ENCODE measurements around the gene MTRF1.
A peak's percentile ranks its signal among the peaks of the same experiment; 100 is the strongest.

The MTRF1 gene

DNA sequence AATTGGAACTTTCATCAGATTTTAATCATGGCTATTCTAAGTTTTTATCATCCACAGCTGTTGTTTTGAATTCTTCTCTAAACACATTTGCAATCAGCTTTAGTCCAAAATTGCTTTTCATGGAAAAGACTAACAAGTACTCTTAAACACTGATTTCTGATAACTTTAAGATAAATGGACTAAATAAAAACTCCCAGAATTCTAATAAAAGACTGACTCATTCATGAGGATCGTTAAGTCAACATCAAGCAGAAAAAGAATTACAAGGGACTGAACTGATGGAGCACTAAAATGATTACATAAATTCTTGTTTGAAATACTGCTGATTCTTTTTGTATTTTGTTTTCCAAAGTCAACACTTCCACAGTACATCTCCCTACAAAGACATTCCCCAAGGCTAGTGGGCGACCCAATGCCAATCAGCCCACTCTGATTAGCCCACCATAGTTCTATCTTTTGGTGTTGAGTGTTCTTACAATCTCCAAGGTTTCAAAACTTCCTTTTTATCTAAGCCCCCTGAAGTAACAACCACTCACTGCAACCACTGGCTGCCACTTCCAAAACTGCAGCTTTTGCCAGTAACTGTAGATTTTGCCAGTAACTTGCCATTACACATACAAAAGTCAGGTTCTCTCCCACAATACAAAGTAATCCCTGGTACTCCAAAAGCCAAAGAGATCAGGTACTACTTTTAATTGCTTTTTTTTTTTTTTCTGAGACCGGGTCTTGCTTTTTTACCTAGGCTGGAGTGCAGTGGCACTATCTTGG is 33.7 kb upstream of the MTRF1 start:
- H3K4me3 ChIP-seq (ENCODE audit: low read depth, low read length): no peak overlapping the region
- TF ChIP-seq, protein P1, sequence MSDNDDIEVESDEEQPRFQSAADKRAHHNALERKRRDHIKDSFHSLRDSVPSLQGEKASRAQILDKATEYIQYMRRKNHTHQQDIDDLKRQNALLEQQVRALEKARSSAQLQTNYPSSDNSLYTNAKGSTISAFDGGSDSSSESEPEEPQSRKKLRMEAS (IDR thresholded peaks at IDR 0.05; ENCODE audit: low read depth, low read length): no peak
- TF ChIP-seq, protein P2, sequence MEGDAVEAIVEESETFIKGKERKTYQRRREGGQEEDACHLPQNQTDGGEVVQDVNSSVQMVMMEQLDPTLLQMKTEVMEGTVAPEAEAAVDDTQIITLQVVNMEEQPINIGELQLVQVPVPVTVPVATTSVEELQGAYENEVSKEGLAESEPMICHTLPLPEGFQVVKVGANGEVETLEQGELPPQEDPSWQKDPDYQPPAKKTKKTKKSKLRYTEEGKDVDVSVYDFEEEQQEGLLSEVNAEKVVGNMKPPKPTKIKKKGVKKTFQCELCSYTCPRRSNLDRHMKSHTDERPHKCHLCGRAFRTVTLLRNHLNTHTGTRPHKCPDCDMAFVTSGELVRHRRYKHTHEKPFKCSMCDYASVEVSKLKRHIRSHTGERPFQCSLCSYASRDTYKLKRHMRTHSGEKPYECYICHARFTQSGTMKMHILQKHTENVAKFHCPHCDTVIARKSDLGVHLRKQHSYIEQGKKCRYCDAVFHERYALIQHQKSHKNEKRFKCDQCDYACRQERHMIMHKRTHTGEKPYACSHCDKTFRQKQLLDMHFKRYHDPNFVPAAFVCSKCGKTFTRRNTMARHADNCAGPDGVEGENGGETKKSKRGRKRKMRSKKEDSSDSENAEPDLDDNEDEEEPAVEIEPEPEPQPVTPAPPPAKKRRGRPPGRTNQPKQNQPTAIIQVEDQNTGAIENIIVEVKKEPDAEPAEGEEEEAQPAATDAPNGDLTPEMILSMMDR (IDR thresholded peaks at IDR 0.05; ENCODE audit: low read depth, low read length): no peak
- TF ChIP-seq MYC (IDR thresholded peaks at IDR 0.05; ENCODE audit: low read depth, low read length) (no peak), POLR2A (IDR thresholded peaks at IDR 0.05; ENCODE audit: extremely low read depth, insufficient read length) (no peak)
- no peak for DNase-seq (ENCODE audit: low read depth)

DNA sequence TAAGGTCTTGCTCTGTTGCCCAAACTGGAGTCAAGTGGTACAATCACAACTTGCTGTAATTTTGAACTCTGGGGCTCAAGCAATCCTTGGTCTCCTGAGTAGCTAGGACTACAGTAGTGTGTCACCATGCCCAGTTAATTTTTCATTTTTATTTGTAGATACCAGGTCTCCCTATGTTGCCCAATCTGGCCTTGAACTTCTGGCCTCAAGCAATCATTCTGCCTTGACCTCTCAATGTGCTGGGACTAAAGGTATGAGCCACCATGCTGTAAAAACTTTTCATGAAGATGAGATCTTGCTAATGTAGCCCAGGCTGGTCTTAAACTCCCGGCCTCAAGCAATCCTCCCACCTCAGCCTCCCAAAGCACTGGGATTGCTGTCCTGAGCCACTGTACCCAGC is 32.6 kb upstream of the MTRF1 start:
- no peak for DNase-seq (ENCODE audit: low read depth)
- H3K4me3 ChIP-seq (ENCODE audit: low read depth, low read length): no peak overlapping the region
- no peak for TF ChIP-seq POLR2A (IDR thresholded peaks at IDR 0.05; ENCODE audit: extremely low read depth, insufficient read length)
- TF ChIP-seq MYC (IDR thresholded peaks at IDR 0.05; ENCODE audit: low read depth, low read length): no peak
- TF ChIP-seq, protein P1 (IDR thresholded peaks at IDR 0.05; ENCODE audit: low read depth, low read length): no peak
- TF ChIP-seq, protein P2 (IDR thresholded peaks at IDR 0.05; ENCODE audit: low read depth, low read length): no peak

DNA sequence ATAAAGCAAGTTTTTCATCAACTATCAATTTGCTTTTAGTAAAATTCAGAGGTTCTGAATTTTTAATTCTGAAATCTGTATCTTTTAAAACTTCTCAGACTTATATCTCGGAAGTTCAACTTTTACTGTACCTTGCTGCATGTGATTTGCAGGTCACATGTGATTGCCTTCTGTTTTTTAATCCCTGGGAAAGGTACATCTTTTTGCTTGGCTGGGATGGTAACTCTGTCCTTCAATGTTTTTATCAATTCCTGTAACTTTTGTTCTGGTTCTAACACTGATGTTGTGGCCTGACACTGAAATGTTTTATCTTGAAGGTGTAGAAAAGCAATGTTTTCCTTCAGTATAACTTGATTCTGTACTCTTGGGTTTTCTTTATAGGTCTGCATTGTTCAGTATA is 31.5 kb upstream of the MTRF1 start:
- no peak overlapping the region for H3K4me3 ChIP-seq (ENCODE audit: low read depth, low read length)
- no peak for TF ChIP-seq POLR2A (IDR thresholded peaks at IDR 0.05; ENCODE audit: extremely low read depth, insufficient read length)
- TF ChIP-seq, protein P2 (IDR thresholded peaks at IDR 0.05; ENCODE audit: low read depth, low read length): no peak
- TF ChIP-seq, protein P1 (IDR thresholded peaks at IDR 0.05; ENCODE audit: low read depth, low read length): no peak
- TF ChIP-seq MYC (IDR thresholded peaks at IDR 0.05; ENCODE audit: low read depth, low read length): no peak
- DNase-seq (ENCODE audit: low read depth): no peak

DNA sequence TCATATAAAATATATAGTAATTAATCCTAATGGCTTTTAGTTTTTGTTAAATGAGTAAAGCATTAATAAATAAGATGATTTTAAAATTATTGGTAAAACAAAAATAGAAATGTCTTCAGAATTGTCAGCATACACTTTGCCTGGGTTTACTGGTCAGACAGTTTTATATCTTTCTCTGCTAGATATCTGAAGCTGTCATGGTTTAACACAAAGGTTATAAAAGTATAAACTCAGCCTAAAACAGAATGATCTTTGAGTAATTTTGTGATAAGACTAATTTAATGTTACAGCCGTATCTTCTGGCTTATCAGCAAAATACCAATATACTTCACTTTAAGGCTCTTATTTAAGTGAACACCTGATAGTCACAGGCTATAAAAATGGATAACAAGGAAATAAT is 29.9 kb upstream of the MTRF1 start:
- no peak overlapping the region for H3K4me3 ChIP-seq (ENCODE audit: low read depth, low read length)
- no peak for TF ChIP-seq POLR2A (IDR thresholded peaks at IDR 0.05; ENCODE audit: extremely low read depth, insufficient read length)
- TF ChIP-seq, protein P2 (IDR thresholded peaks at IDR 0.05; ENCODE audit: low read depth, low read length): no peak
- TF ChIP-seq MYC (IDR thresholded peaks at IDR 0.05; ENCODE audit: low read depth, low read length): no peak
- TF ChIP-seq, protein P1 (IDR thresholded peaks at IDR 0.05; ENCODE audit: low read depth, low read length): no peak
- no peak for DNase-seq (ENCODE audit: low read depth)

DNA sequence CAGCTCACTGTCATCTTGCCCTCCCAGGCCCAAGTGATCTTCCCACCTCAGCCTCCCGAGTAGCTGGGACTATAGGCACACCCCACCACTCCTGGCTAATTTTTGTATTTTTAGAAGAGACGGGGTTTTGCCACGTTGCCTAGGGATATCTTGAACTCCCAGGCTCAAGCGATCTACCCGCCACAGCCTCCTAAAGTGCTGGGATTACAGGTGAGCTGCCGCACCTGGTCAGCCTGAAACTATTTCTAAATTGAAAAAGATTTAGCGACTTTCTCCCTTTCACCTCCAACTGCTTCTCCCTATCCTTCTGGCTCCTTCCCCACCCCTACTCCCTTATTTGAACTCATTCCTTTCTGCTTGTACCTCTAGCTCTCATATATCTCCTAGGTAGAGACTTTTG is 27.9 kb upstream of the MTRF1 start:
- no peak for DNase-seq (ENCODE audit: low read depth)
- no peak overlapping the region for H3K4me3 ChIP-seq (ENCODE audit: low read depth, low read length)
- no peak for TF ChIP-seq MYC (IDR thresholded peaks at IDR 0.05; ENCODE audit: low read depth, low read length)

DNA sequence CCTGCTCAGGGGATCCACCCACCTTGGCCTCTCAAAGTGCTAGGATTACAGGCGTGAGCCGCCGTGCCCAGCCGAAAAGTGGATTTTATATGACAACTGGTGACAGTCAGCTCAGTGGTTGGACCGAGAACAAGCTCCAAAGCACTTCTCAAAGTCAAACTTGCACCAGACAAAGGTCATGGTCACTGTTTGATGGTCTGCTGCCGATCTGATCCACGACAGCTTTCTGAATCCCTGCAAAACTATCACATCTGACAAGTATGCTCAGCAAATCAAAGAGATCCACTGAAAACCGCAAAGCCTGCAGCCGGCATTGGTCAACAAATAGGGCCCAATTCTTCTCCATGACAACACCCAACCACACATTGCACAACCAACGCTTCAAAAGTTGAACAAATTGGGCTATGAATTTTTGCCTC is 26.1 kb upstream of the MTRF1 start:
- no peak overlapping the region for H3K4me3 ChIP-seq (ENCODE audit: low read depth, low read length)
- TF ChIP-seq, protein P2 (IDR thresholded peaks at IDR 0.05; ENCODE audit: low read depth, low read length): no peak
- TF ChIP-seq MYC (IDR thresholded peaks at IDR 0.05; ENCODE audit: low read depth, low read length): no peak
- TF ChIP-seq, protein P1 (IDR thresholded peaks at IDR 0.05; ENCODE audit: low read depth, low read length): no peak
- TF ChIP-seq POLR2A (IDR thresholded peaks at IDR 0.05; ENCODE audit: extremely low read depth, insufficient read length): no peak
- DNase-seq (ENCODE audit: low read depth): peak; percentile 81

Data from NB4 (cell line).